OCI-LY7 (cell line): ENCODE measurements around the gene RPH3AL.

Experiments used
- CTCF ChIP-seq: fragments of 200-600 bp; sonication (generic); conservative IDR thresholded peaks from 2 replicates; pipeline ENCODE4 v1.5.1; 2014; ENCODE audit warnings: mild to moderate bottlenecking, antibody characterized with exemption, low read length, moderate library complexity, mixed read lengths
- EZH2phosphoT487 ChIP-seq: fragments of 200-600 bp; sonication (generic); IDR thresholded peaks from 2 replicates; pipeline ENCODE4 v1.6.1; 2018; ENCODE audit warnings: low read depth, borderline replicate concordance, mild to moderate bottlenecking, mixed run types, antibody characterized with exemption, low read length, moderate library complexity, mixed read lengths

GRCh38 chr17:305090-305976 lies 47.3 kb downstream of the RPH3AL start:
- TF ChIP-seq CTCF = no peak
- no peak for TF ChIP-seq EZH2phosphoT487
